ENCODE results near the gene RELA. TPM values are rescaled to one million over a fixed set of nuclear protein-coding genes. Genes with fewer than 3 reads are reported as not detected.

RELA gene
- total RNA-seq, 1 experiment from 2014 or later: 35.1 TPM

- TF ChIP-seq USF1 (CRISPR knock-in tag; IDR thresholded peaks at IDR 0.05) (peak; percentile 100), MAX (CRISPR knock-in tag; IDR thresholded peaks at IDR 0.05) (peak; percentile 97), ELF4 (CRISPR knock-in tag; IDR thresholded peaks at IDR 0.05; ENCODE audit: low read depth) (no peak), ZNF512 (CRISPR knock-in tag; IDR thresholded peaks at IDR 0.05; ENCODE audit: borderline replicate concordance) (no peak), ZNF121 (CRISPR knock-in tag; IDR thresholded peaks at IDR 0.05) (no peak), CDX4 (CRISPR knock-in tag; IDR thresholded peaks at IDR 0.05; ENCODE audit: borderline replicate concordance) (no peak), MXD4 (CRISPR knock-in tag; IDR thresholded peaks at IDR 0.05; ENCODE audit: borderline replicate concordance) (no peak), MYBL2 (CRISPR knock-in tag; IDR thresholded peaks at IDR 0.05) (peak; percentile 89), CREB1 (CRISPR knock-in tag; IDR thresholded peaks at IDR 0.05) (no peak), ATF6 (CRISPR knock-in tag; IDR thresholded peaks at IDR 0.05) (no peak), NR2C2 (CRISPR knock-in tag; IDR thresholded peaks at IDR 0.05) (no peak), IRF1 (CRISPR knock-in tag; IDR thresholded peaks at IDR 0.05) (no peak), ETV6 (CRISPR knock-in tag; IDR thresholded peaks at IDR 0.05) (peak; percentile 88), AR (CRISPR knock-in tag; IDR thresholded peaks at IDR 0.05) (no peak), SP1 (CRISPR knock-in tag; conservative IDR thresholded peaks at IDR 0.05) (peak; percentile 84), STAT6 (CRISPR knock-in tag; conservative IDR thresholded peaks at IDR 0.05; ENCODE audit: low read depth) (no peak), ZNF263 (CRISPR knock-in tag; IDR thresholded peaks at IDR 0.05; ENCODE audit: low read depth) (no peak), ZNF425 (CRISPR knock-in tag; conservative IDR thresholded peaks at IDR 0.05) (no peak), ESRRA (CRISPR knock-in tag; IDR thresholded peaks at IDR 0.05; ENCODE audit: borderline replicate concordance) (no peak), RELA (CRISPR knock-in tag; IDR thresholded peaks at IDR 0.05; ENCODE audit: borderline replicate concordance) (no peak), NR1H2 (CRISPR knock-in tag; IDR thresholded peaks at IDR 0.05) (no peak), FOXK1 (CRISPR knock-in tag; IDR thresholded peaks at IDR 0.05) (peak; percentile 94), NFYB (CRISPR knock-in tag; conservative IDR thresholded peaks at IDR 0.05; ENCODE audit: low read depth) (no peak), ZNF423 (CRISPR knock-in tag; IDR thresholded peaks at IDR 0.05) (no peak)
Observed at GRCh38 chr11:65711785-65712632, 49.3 kb upstream of the RELA start, which contains the start of gene KAT5 (continued).

Measured in WTC11 (cell line).